Mucosa of descending colon (tissue), 3 donors: Measurements from ENCODE around the gene CFAP77. TPM values are rescaled to one million over a fixed set of nuclear protein-coding genes. Genes with fewer than 3 reads are reported as not detected.

Source experiments
- ATAC-seq: fragments of 200-7000 bp; cut with Tn5 transposase; one replicate; pipeline ENCODE4 v1.9.1; 2020; ENCODE audit warnings: mild to moderate bottlenecking, moderate library complexity
- DNase-seq, 3 donors: peaks; one replicate each; pipeline ENCODE4 v3.0.0-alpha.2; 2020
- H3K36me3 ChIP-seq: fragments of 200-600 bp; one replicate; pipeline ENCODE4 v1.8.0; 2021; ENCODE audit warnings: low read depth, mild to moderate bottlenecking
- H3K4me1 ChIP-seq: fragments of 200-600 bp; one replicate; pipeline ENCODE4 v1.8.0; 2021; ENCODE audit warnings: low read depth, mild to moderate bottlenecking
- H3K4me3 ChIP-seq: fragments of 200-600 bp; one replicate; pipeline ENCODE4 v1.8.0; 2021; ENCODE audit warnings: mild to moderate bottlenecking
- H3K9me3 ChIP-seq: fragments of 200-600 bp; one replicate; pipeline ENCODE4 v1.8.0; 2021; ENCODE audit warnings: mild to moderate bottlenecking
- intact Hi-C, 2 donors: fragments of 100-400 bp; cut with DNase I in 1 of 2; cut with micrococcal nuclease in 1 of 2; formaldehyde crosslinking; loops; one replicate each; pipeline versions ENCODE4 v1.11.0 to v1.11.1; 2022; cut with DNase I, micrococcal nuclease
- total RNA-seq, 3 donors: library from RNA; stranded (reverse); fragmentation: NEBNext Ultra II Directional in 2 of 3; extraction: Animal tissue kit (Norgen Biotek cat#: 25700) in 2 of 3; gene quantifications; one replicate each; pipeline versions ENCODE4 v1.2.1 to v1.2.4, GENCODE V29; 2021 to 2023
- TF ChIP-seq, protein P1 (sequence below): fragments of 200-600 bp; IDR thresholded peaks from one replicate; pipeline ENCODE4 v1.8.0; 2022; ENCODE audit warnings: antibody characterized with exemption, mild to moderate bottlenecking
- donor health status: DM: no; HTN: no; CAD: no; lungs with moderate emphysema.
- donor health status: DM: no; HTN: no; CAD: no.
- donor health status: DM: no; HTN: yes; CAD: no.

The CFAP77 gene
- total RNA-seq, 3 donors from 2014 or later, result not detected

DNA sequence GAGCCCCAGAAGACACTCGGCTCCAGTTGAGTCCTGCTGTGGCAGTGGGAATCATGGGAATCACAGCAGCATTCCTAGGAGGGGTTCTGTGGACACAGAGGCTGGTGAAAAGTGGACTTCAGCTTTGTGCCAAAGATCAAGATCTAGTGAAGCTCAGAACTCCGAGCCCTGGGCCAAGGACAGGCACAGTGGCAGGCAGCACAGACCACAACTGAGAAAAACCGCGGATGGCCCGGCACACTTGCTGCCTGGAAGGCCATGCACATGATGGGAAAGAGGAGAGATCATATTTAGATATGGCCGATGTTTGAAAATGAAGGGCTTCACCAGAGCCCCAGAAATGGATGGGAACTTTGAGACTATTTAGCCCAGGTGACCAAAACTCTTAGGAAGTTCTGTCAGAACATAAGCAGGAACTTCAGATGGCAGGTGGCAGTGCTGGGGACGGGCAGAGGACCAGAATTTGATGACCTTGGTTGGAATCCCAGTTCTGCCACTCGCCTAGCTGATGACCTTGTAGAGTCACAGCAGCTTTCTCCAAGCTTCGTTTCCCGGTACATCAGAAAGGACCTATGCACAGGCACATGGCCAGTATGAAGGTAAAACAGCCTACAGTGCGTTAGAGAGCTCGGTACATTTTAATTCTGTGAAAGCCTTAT is 190.4 kb downstream of the CFAP77 start:
- no peaks in the 10 kb centered on the region for H3K36me3 ChIP-seq
- intact Hi-C loops, result no loop called here

DNA sequence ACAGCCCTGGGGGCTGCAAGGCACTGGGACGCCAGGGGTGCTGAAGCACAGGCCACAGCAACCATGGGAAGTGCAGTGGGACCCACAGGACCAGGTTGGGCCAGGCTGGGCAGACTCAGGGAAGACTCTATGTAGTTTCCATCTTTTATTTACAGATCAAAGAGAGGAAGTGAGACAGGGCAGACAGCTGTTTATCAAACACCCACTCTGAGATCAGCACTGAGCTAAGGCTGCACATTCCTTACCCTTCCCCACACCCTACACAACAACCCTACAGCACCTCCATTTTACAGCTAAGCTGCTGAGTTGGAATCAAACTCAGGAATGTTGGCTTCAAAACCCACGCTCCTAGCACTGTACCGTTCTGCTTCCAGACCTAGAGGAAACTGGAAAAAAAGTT is 192.2 kb downstream of the CFAP77 start:
- DNase-seq (no peak), ATAC-seq (no peak)
- no peak overlapping the region for H3K4me3 ChIP-seq
- H3K36me3 ChIP-seq, result no peaks in the 10 kb centered on the region
- TF ChIP-seq, protein P1, sequence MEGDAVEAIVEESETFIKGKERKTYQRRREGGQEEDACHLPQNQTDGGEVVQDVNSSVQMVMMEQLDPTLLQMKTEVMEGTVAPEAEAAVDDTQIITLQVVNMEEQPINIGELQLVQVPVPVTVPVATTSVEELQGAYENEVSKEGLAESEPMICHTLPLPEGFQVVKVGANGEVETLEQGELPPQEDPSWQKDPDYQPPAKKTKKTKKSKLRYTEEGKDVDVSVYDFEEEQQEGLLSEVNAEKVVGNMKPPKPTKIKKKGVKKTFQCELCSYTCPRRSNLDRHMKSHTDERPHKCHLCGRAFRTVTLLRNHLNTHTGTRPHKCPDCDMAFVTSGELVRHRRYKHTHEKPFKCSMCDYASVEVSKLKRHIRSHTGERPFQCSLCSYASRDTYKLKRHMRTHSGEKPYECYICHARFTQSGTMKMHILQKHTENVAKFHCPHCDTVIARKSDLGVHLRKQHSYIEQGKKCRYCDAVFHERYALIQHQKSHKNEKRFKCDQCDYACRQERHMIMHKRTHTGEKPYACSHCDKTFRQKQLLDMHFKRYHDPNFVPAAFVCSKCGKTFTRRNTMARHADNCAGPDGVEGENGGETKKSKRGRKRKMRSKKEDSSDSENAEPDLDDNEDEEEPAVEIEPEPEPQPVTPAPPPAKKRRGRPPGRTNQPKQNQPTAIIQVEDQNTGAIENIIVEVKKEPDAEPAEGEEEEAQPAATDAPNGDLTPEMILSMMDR, result no peak
- H3K4me1 ChIP-seq, result no peaks in the 10 kb centered on the region
- no peaks in the 10 kb centered on the region for H3K9me3 ChIP-seq
- intact Hi-C loops, result no loop called here

More for the DNA sequence above, 190.4 kb downstream of the CFAP77 start:
- no peak for ATAC-seq
- no peak for DNase-seq
- TF ChIP-seq, protein P1, result no peak
- no peaks in the 10 kb centered on the region for H3K9me3 ChIP-seq
- H3K4me3 ChIP-seq, result no peak overlapping the region
- no peaks in the 10 kb centered on the region for H3K4me1 ChIP-seq

DNA sequence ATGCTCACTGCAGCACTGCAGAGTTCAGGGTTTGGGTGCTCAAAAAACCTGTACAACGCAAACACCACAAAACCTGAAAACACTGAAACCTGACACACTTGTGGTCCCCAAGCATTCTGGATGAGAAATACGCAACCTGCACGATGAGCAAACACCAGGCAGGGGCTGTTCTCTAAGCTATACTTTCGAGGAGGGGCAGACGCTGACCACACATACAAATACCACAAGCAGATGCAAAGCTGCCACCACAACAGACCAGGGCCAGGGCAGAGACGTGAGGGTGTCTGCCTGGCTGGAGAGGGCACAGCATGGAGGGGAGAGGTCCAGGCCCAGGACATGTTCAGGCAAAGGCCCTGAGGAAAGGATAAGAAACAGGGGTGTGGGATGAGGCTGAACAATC is 195.4 kb downstream of the CFAP77 start:
- H3K36me3 ChIP-seq, result no peaks in the 10 kb centered on the region
- TF ChIP-seq, protein P1, result no peak

DNA sequence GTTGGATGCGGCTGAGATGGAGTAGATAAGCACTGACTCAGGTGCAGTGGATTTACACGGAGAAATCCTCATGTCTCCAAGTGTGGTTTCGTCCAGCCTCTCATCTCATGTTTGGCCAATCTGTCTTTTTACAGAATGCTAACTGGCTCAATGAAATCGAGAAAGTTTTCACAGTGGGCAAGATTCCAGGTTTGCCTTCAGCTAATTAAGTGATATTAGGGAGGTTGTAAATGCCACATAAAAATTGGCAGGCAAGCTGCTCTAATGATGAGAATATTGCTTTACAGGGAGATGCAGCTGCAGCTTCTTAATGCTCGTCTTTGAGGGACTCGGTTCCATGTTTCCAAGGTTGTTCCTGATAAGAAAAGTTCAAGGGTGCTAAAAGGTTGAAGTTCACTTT is 196.1 kb downstream of the CFAP77 start:
- intact Hi-C loops, result no loop called here
- no peaks in the 10 kb centered on the region for H3K4me1 ChIP-seq
- H3K36me3 ChIP-seq, result no peaks in the 10 kb centered on the region
- TF ChIP-seq, protein P1, result no peak
- no peak for ATAC-seq
- H3K9me3 ChIP-seq, result no peaks in the 10 kb centered on the region
- no peak for DNase-seq
- H3K4me3 ChIP-seq, result no peak overlapping the region

More for the DNA sequence above, 195.4 kb downstream of the CFAP77 start:
- no peak for DNase-seq
- no peak for ATAC-seq
- Histone ChIP-seq H3K4me1 (no peaks in the 10 kb centered on the region), H3K4me3 (no peak overlapping the region), H3K9me3 (no peaks in the 10 kb centered on the region)
- intact Hi-C loops, result no loop called here

DNA sequence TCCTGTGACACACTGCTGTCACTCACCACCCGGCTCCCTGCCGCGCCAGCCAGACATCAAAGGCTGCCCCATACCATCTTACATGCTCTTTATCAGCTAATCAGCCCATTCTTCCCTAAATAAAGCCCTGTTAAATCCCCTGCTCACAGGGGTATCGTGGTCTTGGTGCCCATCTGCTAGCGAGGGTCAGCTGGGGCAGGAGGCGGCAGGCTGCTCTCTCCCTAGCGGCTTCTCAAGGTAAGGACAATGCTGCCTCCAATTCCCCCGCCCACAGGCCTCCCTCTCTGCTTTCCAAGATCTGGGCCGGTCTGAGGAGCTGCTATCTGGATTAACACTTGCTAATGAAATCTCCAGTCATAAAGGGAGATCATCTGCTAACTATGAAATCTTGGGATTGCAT is 199.2 kb downstream of the CFAP77 start:
- TF ChIP-seq, protein P1, result no peak
- ATAC-seq (no peak), DNase-seq (no peak)
- H3K4me1 ChIP-seq, result no peaks in the 10 kb centered on the region
- no peaks in the 10 kb centered on the region for H3K36me3 ChIP-seq
- H3K4me3 ChIP-seq, result no peak overlapping the region
- H3K9me3 ChIP-seq, result no peaks in the 10 kb centered on the region
- intact Hi-C loops, result no loop called here

DNA sequence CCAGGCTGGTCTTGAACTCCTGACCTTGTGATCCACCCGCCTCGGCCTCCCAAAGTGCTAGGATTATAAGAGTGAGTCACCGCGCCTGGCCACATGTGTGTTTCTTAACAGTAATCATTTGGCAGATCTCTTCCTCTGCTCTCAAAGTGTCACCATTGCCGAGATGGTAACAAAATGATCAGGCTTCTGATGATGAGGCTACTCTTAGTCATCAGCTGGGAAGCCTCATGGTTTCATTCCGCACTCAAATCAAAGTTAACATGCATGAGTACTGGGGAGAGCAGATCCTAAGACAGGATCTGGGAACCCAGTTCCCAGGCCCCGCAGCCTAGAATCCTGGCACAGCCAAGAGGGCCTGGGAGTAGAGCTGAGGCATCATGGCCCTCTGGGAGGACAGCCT is 199.8 kb downstream of the CFAP77 start:
- Histone ChIP-seq H3K9me3 (no peaks in the 10 kb centered on the region), H3K36me3 (no peaks in the 10 kb centered on the region)
- no peak for ATAC-seq

More for the DNA sequence above, 199.8 kb downstream of the CFAP77 start:
- H3K4me3 ChIP-seq, result no peak overlapping the region
- DNase-seq, result no peak
- TF ChIP-seq, protein P1, result no peak
- H3K4me1 ChIP-seq, result no peaks in the 10 kb centered on the region
- intact Hi-C loops, result no loop called here
